K562 (cell line): ENCODE measurements around the gene ZBTB26. TPM values are rescaled to one million over a fixed set of nuclear protein-coding genes. Genes with fewer than 3 reads are reported as not detected.

Experiments
- ELF2 ChIP-seq: fragments of 250-450 bp; sonication (Bioruptor Pico); IDR thresholded peaks from 2 replicates; pipeline ENCODE4 v1.5.0; 2021; ENCODE audit warnings: mild to moderate bottlenecking
- MYNN ChIP-seq, 2 experiments: sonication (generic); formaldehyde crosslinking in 1 of 2; IDR thresholded peaks; 2 replicates each; pipeline versions ENCODE4 v1.5.0 to v1.6.1; 2016 to 2020; ENCODE audit warnings: antibody characterized with exemption in 1 of 2, missing genetic modification reagents in 1 of 2
- PHF20 ChIP-seq: fragments of 450-650 bp; IDR thresholded peaks from 2 replicates; pipeline ENCODE4 v1.6.1; 2018; ENCODE audit not compliant: partially characterized antibody
- SRSF9 ChIP-seq: fragments of 200-400 bp; formaldehyde crosslinking; IDR thresholded peaks from 2 replicates; pipeline ENCODE4 v1.6.1; 2017; ENCODE audit warnings: low read depth, low read length, borderline replicate concordance
- ZNF551 ChIP-seq: fragments of 250-450 bp; sonication (Bioruptor Pico); IDR thresholded peaks from 2 replicates; pipeline ENCODE4 v1.5.0; 2021; ENCODE audit warnings: mild to moderate bottlenecking, moderate library complexity
- ZNF707 ChIP-seq: fragments of 250-450 bp; sonication (Bioruptor Pico); conservative IDR thresholded peaks from 2 replicates; pipeline ENCODE4 v1.8.0; 2022; ENCODE audit warnings: inconsistent platforms, mild to moderate bottlenecking, moderate library complexity
- ZNF79 ChIP-seq: fragments of 250-450 bp; sonication (Bioruptor Pico); IDR thresholded peaks from 2 replicates; pipeline ENCODE4 v1.4.0; 2020; ENCODE audit warnings: low read depth, mild to moderate bottlenecking, moderate library complexity
- ZSCAN29 ChIP-seq: fragments of 450-650 bp; IDR thresholded peaks from 2 replicates; pipeline ENCODE4 v1.6.1; 2017
- polyA plus RNA-seq, 8 experiments: library from polyadenylated mRNA; depleted of rRNA in 4 of 8; stranded (reverse) in 5 of 8; unstranded in 3 of 8; fragments of >200 nt; fragmentation: Nextera tagmentation in 2 of 8; fragmentation: Illumina TruSeq in 1 of 8; extraction: Ambion mirVana in 2 of 8; extraction: Trizol in 1 of 8; gene quantifications; 2 replicates each; pipeline versions ENCODE4 v1.2.1 to v1.2.3, GENCODE V29; 2011 to 2014; ENCODE audit warnings: inconsistent platforms in 1 of 8, missing spikeins in 1 of 8
- total RNA-seq, 7 experiments: library from RNA; depleted of rRNA in 6 of 7; stranded (reverse); fragments of >200 nt in 6 of 7; fragmentation: Illumina TruSeq in 2 of 7; extraction: Trizol in 2 of 7; gene quantifications; 2 replicates each; pipeline versions ENCODE4 v1.2.1 to v1.2.3, GENCODE V29; 2011 to 2021; ENCODE audit warnings: low replicate concordance in 1 of 7
- TF ChIP-seq, protein P1 (sequence below), 2 experiments: IDR thresholded peaks; 2 replicates each; pipeline ENCODE4 v1.6.1; 2011; ENCODE audit warnings: borderline replicate concordance in 1 of 2, control low read depth in 1 of 2, low read depth in 1 of 2, low read length in 1 of 2, mild to moderate bottlenecking in 1 of 2, mixed read lengths in 1 of 2, moderate library complexity in 1 of 2; ENCODE audit not compliant: insufficient read depth in 1 of 2, insufficient read length in 1 of 2, poor library complexity in 1 of 2, severe bottlenecking in 1 of 2; ENCODE audit errors: extremely low read depth in 1 of 2
- TF ChIP-seq, protein P2 (sequence below): fragments of 250-450 bp; sonication (Bioruptor Pico); IDR thresholded peaks from 2 replicates; pipeline ENCODE4 v1.4.0; 2020; ENCODE audit warnings: mild to moderate bottlenecking, moderate library complexity
- TF ChIP-seq, protein P3 (sequence below), 2 experiments: IDR thresholded peaks; 2 replicates each; pipeline ENCODE4 v1.6.1; 2012; ENCODE audit warnings: improper control_type of control experiment in 2 of 2, low read depth in 2 of 2, low read length in 2 of 2, borderline replicate concordance in 1 of 2
- TF ChIP-seq, protein P4 (sequence below): sonication (generic); IDR thresholded peaks from 2 replicates; pipeline ENCODE4 v1.6.1; 2016

The ZBTB26 gene
- total and polyA plus RNA-seq, 9 of the 15 experiments (the other 6 are each of a cell fraction or from before 2014, with no cell fraction given), result 2.4 to 20.7 (median 5.0) TPM

DNA sequence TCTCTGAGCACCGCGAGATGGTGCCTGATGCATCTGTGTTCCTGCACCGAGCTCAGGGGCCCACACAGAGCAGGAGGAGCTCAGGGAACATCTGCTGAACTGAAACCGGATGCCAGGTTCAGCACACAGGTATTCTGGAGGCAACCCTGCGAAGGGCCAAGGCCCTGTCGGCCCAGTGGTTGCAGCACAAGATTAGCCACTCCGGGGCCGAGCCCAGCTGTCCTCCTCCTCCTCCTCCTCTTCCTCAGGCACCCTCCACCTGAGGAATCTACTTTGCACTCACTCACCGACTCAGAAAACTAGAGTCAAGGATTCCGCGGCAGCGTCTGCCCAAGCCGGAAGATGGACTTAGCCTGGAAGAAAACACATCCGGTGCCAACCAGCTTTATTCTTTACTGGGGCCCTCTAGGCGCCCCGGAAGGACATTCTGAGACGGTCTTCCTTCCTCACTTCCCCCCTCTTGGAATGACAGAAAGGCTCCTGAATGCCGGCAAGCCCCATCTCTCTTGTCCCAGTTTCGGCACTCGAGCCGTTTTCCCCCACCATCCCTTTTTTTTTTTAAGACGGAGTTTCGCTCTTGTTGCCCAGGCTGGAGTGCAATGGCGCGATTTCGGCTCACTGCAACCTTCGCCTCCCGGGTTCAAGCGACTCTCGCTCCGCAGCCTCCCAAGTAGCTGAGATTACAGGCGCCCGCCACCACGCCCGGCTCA is 18.2 kb downstream of the ZBTB26 start, which contains the start of gene ZBTB6 (continued):
- TF ChIP-seq, protein P1, sequence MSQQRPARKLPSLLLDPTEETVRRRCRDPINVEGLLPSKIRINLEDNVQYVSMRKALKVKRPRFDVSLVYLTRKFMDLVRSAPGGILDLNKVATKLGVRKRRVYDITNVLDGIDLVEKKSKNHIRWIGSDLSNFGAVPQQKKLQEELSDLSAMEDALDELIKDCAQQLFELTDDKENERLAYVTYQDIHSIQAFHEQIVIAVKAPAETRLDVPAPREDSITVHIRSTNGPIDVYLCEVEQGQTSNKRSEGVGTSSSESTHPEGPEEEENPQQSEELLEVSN (IDR thresholded peaks at IDR 0.05; ENCODE audit: borderline replicate concordance in 1 of 2, extremely low read depth in 1 of 2, insufficient read depth in 1 of 2, insufficient read length in 1 of 2, low read depth in 1 of 2, low read length in 1 of 2, poor library complexity in 1 of 2, severe bottlenecking in 1 of 2), result peak; percentile 42 to 56
- 0 out of 2 replicates have a peak, but pooled peaks have one; percentile 54 for TF ChIP-seq MYNN (IDR thresholded peaks at IDR 0.05)
- no peak for TF ChIP-seq MYNN (CRISPR knock-in tag; IDR thresholded peaks at IDR 0.05)
- no peak for TF ChIP-seq ZNF707 (CRISPR knock-in tag)
- no peak for TF ChIP-seq ZSCAN29
- no peak for TF ChIP-seq ZNF79
- TF ChIP-seq PHF20, result peak; percentile 98
- no peak for TF ChIP-seq ZNF551 (CRISPR knock-in tag)
- TF ChIP-seq SRSF9, result no peak
- TF ChIP-seq, protein P2, sequence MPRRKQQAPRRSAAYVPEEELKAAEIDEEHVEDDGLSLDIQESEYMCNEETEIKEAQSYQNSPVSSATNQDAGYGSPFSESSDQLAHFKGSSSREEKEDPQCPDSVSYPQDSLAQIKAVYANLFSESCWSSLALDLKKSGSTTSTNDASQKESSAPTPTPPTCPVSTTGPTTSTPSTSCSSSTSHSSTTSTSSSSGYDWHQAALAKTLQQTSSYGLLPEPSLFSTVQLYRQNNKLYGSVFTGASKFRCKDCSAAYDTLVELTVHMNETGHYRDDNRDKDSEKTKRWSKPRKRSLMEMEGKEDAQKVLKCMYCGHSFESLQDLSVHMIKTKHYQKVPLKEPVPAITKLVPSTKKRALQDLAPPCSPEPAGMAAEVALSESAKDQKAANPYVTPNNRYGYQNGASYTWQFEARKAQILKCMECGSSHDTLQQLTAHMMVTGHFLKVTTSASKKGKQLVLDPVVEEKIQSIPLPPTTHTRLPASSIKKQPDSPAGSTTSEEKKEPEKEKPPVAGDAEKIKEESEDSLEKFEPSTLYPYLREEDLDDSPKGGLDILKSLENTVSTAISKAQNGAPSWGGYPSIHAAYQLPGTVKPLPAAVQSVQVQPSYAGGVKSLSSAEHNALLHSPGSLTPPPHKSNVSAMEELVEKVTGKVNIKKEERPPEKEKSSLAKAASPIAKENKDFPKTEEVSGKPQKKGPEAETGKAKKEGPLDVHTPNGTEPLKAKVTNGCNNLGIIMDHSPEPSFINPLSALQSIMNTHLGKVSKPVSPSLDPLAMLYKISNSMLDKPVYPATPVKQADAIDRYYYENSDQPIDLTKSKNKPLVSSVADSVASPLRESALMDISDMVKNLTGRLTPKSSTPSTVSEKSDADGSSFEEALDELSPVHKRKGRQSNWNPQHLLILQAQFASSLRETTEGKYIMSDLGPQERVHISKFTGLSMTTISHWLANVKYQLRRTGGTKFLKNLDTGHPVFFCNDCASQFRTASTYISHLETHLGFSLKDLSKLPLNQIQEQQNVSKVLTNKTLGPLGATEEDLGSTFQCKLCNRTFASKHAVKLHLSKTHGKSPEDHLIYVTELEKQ, result no peak
- TF ChIP-seq, protein P3, sequence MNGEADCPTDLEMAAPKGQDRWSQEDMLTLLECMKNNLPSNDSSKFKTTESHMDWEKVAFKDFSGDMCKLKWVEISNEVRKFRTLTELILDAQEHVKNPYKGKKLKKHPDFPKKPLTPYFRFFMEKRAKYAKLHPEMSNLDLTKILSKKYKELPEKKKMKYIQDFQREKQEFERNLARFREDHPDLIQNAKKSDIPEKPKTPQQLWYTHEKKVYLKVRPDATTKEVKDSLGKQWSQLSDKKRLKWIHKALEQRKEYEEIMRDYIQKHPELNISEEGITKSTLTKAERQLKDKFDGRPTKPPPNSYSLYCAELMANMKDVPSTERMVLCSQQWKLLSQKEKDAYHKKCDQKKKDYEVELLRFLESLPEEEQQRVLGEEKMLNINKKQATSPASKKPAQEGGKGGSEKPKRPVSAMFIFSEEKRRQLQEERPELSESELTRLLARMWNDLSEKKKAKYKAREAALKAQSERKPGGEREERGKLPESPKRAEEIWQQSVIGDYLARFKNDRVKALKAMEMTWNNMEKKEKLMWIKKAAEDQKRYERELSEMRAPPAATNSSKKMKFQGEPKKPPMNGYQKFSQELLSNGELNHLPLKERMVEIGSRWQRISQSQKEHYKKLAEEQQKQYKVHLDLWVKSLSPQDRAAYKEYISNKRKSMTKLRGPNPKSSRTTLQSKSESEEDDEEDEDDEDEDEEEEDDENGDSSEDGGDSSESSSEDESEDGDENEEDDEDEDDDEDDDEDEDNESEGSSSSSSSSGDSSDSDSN (IDR thresholded peaks at IDR 0.05; ENCODE audit: borderline replicate concordance in 1 of 2, low read depth in 2 of 2, low read length in 2 of 2), result no peak
- TF ChIP-seq, protein P4, sequence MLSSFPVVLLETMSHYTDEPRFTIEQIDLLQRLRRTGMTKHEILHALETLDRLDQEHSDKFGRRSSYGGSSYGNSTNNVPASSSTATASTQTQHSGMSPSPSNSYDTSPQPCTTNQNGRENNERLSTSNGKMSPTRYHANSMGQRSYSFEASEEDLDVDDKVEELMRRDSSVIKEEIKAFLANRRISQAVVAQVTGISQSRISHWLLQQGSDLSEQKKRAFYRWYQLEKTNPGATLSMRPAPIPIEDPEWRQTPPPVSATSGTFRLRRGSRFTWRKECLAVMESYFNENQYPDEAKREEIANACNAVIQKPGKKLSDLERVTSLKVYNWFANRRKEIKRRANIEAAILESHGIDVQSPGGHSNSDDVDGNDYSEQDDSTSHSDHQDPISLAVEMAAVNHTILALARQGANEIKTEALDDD, result no peak
- peak; percentile 35; the same call in 1 of the 2 replicates for TF ChIP-seq ELF2
